Suppressor macrophage (primary cell): ENCODE data around the gene MRNIP.

Experiments used
- DNase-seq, 4 experiments: peaks; one replicate each; pipeline ENCODE4 v3.0.0-alpha.2; 2020 to 2022
- total RNA-seq, 17 experiments: gene quantifications; one replicate each; lab custom pipeline; 2026; ENCODE audit warnings: mixed read lengths in 6 of 17, inconsistent platforms in 3 of 17; lab: John Stamatoyannopoulos, UW

Gene MRNIP
- 1.7 to 9.6 (median 4.1) reads per million in 17 experiments for total RNA-seq

DNA sequence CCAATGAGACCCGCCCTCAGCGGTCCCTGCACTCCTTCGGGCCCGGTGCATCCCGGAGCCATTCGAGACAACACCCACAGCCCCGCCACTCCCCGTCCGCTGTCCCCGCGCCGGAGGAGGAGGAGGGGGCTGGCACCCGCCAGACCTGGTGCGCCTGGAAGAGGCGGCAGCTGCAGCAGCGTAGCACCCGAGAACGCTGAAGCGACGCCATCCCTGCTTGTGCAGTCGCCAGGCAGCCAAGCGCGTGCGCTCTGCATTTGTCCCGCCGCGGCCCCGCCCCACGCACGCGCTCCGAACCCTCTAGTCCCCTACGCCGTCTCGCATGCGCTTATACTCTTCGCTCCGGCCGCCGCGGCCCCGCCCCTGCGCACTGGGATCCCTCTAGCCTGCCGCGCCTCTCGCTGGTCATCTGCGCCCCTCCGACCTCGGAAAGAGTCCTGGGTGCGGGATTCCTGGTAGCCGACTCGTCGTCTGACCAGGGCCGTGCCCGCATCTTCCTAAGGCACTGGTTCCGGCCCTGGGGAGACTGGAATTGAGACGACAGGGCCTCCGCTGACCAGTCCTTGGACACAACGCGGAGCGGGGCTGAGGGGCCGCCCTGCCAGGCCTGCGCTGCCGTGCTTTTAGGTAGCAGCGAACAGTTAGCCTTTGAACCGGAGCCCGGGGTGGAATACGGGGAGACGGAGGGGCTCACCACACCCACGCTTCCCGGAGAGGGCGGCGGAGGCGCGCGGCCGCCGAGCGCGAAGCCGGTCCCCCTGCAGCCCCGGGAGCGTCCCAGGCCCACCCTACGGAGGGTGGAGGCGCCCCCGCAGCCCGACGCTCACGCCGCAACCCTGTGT, at the start of gene MRNIP:
Gene MRNIP, minus strand, starts transcription at position 232 of the 842 bp plus-strand sequence. Its CDS starts 21 bp downstream, at position 211.
- peak; percentile 95 to 98 (median 97) for DNase-seq

GRCh38 chr5:179907556-179908324, 49.1 kb upstream of the MRNIP start, which contains the start of gene TBC1D9B:
TSS of gene TBC1D9B (minus strand) at chr5:179907897. CDS start at chr5:179907821, 76 bp downstream.
- DNase-seq: peak; percentile 82 to 96 (median 90)

GRCh38 chr5:179906795-179907555, 48.4 kb upstream of the MRNIP start:
- DNase-seq: peak in 3 of 4 experiments; percentile 27 to 54 (median 52)

- DNase-seq: no peak
Measured at GRCh38 chr5:179906294-179906794, 47.7 kb upstream of the MRNIP start.

DNA sequence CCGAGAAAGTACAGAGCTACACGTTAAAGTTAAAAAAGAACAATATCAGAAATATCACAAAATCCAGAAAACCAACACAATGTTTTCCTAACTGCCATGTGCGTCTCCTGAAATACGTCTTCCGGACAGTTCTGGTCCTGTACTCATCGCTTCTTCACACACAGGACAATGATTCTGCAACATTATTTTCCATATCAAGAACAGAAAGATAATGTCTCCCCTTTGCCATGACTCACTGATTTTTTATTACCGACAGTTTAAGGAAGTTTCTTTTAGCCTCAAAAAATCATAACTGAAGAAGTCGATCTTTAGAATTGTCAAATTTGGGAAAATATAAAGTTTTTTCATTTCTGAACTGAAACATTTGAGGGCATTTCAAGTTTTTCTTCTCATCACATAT, 46.5 kb upstream of the MRNIP start:
- peak in 2 of 4 experiments; percentile 33 to 50 for DNase-seq

DNA sequence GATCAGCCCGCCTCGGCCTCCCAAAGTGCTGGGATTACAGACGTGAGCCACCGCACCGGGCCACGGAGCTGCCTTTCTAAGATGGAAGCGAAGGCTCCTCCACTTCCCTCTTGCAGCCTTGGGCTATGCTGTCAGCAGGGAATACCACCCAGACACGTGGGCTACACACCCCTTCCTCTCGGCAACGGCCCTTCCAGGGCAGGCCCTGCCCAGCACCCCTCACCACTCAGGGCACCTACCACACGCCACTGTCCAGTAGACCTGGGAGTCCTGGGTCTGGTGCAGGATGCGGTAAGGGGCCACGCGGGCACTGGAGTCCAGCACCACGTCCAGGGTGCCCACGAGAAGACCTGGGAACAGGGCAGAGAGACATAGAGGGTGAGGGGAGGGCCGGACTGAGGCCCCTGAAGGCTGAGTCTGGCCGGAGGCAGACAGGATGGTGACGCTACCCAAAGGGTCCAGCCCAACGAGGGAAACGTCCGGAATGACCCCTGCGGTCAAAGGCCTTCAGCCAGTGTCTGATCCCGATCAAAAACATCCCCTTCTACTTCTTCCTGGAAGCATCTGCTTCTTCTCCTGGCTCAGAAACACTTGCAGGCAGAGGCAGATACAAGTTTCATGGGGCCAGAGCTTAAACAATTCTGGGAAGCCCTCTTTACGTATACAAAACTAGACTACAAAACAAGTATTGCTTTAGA, 46.0 kb upstream of the MRNIP start:
- DNase-seq: no peak

GRCh38 chr5:179902763-179903158, 44.1 kb upstream of the MRNIP start:
- DNase-seq: no peak

DNA sequence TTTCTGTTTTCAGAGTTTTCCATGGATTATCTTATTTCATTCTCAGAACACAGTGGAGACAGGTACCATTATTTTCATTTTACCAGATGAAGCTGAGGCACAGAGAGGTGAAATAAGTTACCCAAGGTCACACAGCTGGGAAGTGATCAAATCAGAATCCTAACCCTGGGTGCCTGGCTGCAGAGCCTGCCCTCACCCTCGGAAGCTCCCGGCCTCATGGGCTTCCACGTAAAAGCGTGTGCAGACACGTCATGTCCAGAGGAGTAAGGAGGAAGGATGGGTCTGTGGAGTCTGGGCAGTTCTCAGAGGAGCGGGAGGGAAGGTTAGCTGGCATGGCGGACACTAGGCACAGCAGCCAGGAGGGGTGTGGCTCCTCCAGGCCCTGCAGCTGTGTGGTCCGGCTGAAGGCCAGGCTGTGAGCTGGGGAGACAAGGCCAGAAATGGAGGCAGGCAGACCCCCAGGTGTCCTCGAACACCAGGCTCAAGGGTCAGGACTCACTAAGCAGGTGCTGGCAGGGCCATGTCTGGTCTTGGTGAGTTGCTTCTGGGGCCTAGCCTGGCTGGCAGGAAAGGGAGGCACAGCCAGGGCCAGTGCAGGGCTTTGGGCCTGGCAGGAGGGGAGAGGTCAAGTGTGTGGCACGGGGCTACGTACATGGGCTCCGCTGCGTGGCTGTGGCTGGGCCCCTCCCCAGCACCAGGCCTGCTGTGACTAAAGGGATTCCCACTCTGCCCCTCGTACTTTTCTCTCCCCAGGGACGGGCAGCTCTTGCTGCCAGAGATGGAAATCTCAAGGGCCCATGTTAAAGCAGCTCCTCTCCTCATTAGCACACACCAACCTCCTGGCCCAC, 43.5 kb upstream of the MRNIP start:
- DNase-seq: no peak

GRCh38 chr5:179901462-179901861, 42.8 kb upstream of the MRNIP start:
- DNase-seq: peak in 3 of 4 experiments; percentile 38 to 56 (median 41)

GRCh38 chr5:179900711-179901110, 42.1 kb upstream of the MRNIP start:
- DNase-seq: no peak

DNA sequence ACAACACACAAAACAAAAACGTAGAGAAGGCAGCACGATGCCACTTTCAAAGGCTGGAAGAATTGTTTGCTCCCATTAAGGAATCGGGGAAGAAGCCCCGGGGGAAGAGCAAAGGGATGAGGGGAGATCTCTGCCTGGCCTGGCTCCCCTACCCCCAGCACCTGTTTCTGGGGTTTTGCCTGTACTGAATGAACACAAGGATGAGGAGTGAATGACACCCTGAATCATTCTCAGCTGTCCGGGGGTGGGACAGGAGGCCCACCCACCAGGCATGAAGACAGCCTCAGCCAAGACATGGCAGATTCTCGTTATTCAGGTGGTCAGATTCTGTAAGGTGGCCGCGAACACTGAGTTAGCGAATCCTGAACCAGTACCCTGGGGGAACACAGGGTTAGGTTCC, 41.6 kb upstream of the MRNIP start:
- DNase-seq: no peak

GRCh38 chr5:179895861-179896260, 37.2 kb upstream of the MRNIP start:
- no peak for DNase-seq

GRCh38 chr5:179893958-179894895, 35.6 kb upstream of the MRNIP start:
- no peak for DNase-seq

- DNase-seq: no peak
Measured at GRCh38 chr5:179893076-179893957, 34.7 kb upstream of the MRNIP start.

DNA sequence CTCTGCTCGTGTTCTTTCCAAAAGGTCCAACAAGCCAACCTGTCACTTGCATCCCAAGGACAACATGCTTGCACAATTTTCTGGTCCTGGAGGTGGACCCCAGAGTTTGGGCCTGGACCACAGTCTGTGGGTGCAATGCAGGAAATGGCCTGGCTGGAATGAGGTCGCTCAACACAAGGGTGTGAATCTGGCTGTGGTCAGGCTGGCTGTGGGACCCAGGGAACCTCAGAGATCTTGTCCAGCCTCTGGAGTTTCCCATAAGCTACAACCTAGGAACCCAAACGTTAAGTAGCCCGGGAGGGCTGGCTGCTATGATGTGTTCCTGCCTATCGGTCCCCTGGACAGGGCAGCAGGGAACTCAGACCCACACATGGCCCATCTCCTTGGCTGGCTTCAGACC, 33.6 kb upstream of the MRNIP start:
- DNase-seq: no peak

- DNase-seq: no peak
Measured at GRCh38 chr5:179890751-179891682, 32.4 kb upstream of the MRNIP start.

DNA sequence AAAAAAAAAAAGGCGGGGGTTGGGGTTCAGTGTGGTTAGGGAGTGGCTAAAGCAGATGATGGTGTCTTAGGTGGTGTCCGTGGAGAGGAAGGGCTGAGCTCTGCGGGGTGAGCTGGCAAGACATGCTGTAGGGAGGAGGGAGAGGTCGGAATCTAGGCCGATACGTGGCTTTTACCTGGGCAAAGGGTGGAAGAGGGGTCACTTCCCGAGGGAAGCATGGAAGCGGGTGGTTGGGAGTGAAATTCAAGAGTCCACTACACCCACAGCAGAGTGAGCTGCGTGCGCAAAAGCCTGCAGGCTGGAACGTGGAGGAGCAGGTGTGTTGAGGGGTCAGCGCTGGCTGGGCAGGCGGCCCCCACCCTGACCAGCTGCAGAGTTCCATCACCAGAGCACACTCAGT, 31.3 kb upstream of the MRNIP start:
- no peak for DNase-seq
